OCI-LY7 (cell line): ENCODE results near the gene C9orf78. TPM values are rescaled to one million over a fixed set of nuclear protein-coding genes. Genes with fewer than 3 reads are reported as not detected.

Experiments
- BruUV-seq: library from RNA; stranded (reverse); fragments of 400-500 nt; replicated peaks from 2 replicates; lab custom pipeline; 2021; lab: Mats Ljungman, UMichigan
- CTCF ChIA-PET: fragments of 300-600 bp; sonication (Branson Sonifier 250); formaldehyde crosslinking; loops from one replicate; lab custom pipeline; 2022; ENCODE audit warnings: antibody characterized with exemption; ENCODE audit not compliant: unreplicated experiment; lab: Charles Lee
- POLR2A ChIA-PET: fragments of 300-600 bp; sonication (Branson Sonifier 250); formaldehyde crosslinking; loops from one replicate; lab custom pipeline; 2022; ENCODE audit warnings: antibody characterized with exemption; lab: Charles Lee
- DNase-seq: peaks from one replicate; pipeline ENCODE4 v3.0.0-alpha.2; 2015; ENCODE audit warnings: low spot score
- H2AFZ ChIP-seq: fragments of 200-600 bp; sonication (generic), shearing (Covaris generic); 2 replicates; pipeline ENCODE4 v1.6.1; 2014; ENCODE audit warnings: mild to moderate bottlenecking, antibody characterized with exemption, low read length, moderate library complexity
- H3K27ac ChIP-seq: fragments of 200-600 bp; sonication (generic); 2 replicates; pipeline ENCODE4 v1.5.1; 2014; ENCODE audit warnings: mixed run types, low read depth, mild to moderate bottlenecking, moderate library complexity, low read length, inconsistent platforms; ENCODE audit not compliant: poor library complexity, severe bottlenecking
- H3K36me3 ChIP-seq: fragments of 200-600 bp; sonication (generic); 2 replicates; pipeline ENCODE4 v1.6.1; 2014; ENCODE audit warnings: mild to moderate bottlenecking, antibody characterized with exemption, low read length, moderate library complexity, mixed read lengths; ENCODE audit not compliant: insufficient read depth
- H3K4me1 ChIP-seq: fragments of 200-600 bp; sonication (generic); 2 replicates; pipeline ENCODE4 v1.5.1; 2014; ENCODE audit warnings: mild to moderate bottlenecking, low read length; ENCODE audit not compliant: insufficient read depth, poor library complexity, severe bottlenecking
- H3K4me2 ChIP-seq: fragments of 200-600 bp; sonication (generic); 2 replicates; pipeline ENCODE4 v1.6.1; 2014; ENCODE audit warnings: mild to moderate bottlenecking, low read length
- H3K4me3 ChIP-seq: fragments of 200-600 bp; sonication (generic); 2 replicates; pipeline ENCODE4 v1.5.1; 2014; ENCODE audit warnings: mild to moderate bottlenecking, low read depth, low read length; ENCODE audit not compliant: poor library complexity, severe bottlenecking
- H3K79me2 ChIP-seq: fragments of 200-600 bp; sonication (generic); 2 replicates; pipeline ENCODE4 v1.6.1; 2016; ENCODE audit warnings: low read depth, mild to moderate bottlenecking, low read length, moderate library complexity, mixed read lengths; ENCODE audit not compliant: insufficient read depth
- H3K9me2 ChIP-seq: fragments of 200-600 bp; sonication (generic); 2 replicates; pipeline ENCODE4 v1.6.1; 2016; ENCODE audit warnings: mild to moderate bottlenecking, low read length, mixed read lengths; ENCODE audit not compliant: insufficient read depth
- H3K9me3 ChIP-seq: fragments of 200-600 bp; sonication (generic); 2 replicates; pipeline ENCODE4 v1.6.1; 2014; ENCODE audit warnings: mild to moderate bottlenecking, mixed run types, low read length, mixed read lengths
- H4K20me1 ChIP-seq: fragments of 200-600 bp; sonication (generic); 2 replicates; pipeline ENCODE4 v1.6.1; 2014; ENCODE audit warnings: mild to moderate bottlenecking, antibody characterized with exemption, low read length, moderate library complexity, mixed read lengths; ENCODE audit not compliant: insufficient read depth
- EZH2phosphoT487 ChIP-seq: fragments of 200-600 bp; sonication (generic); IDR thresholded peaks from 2 replicates; pipeline ENCODE4 v1.6.1; 2018; ENCODE audit warnings: low read depth, borderline replicate concordance, mild to moderate bottlenecking, mixed run types, antibody characterized with exemption, low read length, moderate library complexity, mixed read lengths
- intact Hi-C: fragments of 100-400 bp; cut with micrococcal nuclease; formaldehyde crosslinking; loops from one replicate; pipeline ENCODE4 v1.10.0; 2022; ENCODE audit not compliant: unreplicated experiment
- total RNA-seq, 2 experiments: library from RNA; depleted of rRNA in 1 of 2; stranded (reverse); fragments of >200 nt in 1 of 2; shearing (Covaris generic) in 1 of 2; gene quantifications; 2 replicates each; pipeline ENCODE4 v1.2.3, GENCODE V29; 2014 to 2022
- TF ChIP-seq, protein P1 (sequence below): fragments of 200-600 bp; sonication (generic); conservative IDR thresholded peaks from 2 replicates; pipeline ENCODE4 v1.5.1; 2014; ENCODE audit warnings: mild to moderate bottlenecking, antibody characterized with exemption, low read length, moderate library complexity, mixed read lengths

The C9orf78 gene
- total RNA-seq, 2 experiments from 2014 or later = 49.4 to 60.6 TPM

DNA sequence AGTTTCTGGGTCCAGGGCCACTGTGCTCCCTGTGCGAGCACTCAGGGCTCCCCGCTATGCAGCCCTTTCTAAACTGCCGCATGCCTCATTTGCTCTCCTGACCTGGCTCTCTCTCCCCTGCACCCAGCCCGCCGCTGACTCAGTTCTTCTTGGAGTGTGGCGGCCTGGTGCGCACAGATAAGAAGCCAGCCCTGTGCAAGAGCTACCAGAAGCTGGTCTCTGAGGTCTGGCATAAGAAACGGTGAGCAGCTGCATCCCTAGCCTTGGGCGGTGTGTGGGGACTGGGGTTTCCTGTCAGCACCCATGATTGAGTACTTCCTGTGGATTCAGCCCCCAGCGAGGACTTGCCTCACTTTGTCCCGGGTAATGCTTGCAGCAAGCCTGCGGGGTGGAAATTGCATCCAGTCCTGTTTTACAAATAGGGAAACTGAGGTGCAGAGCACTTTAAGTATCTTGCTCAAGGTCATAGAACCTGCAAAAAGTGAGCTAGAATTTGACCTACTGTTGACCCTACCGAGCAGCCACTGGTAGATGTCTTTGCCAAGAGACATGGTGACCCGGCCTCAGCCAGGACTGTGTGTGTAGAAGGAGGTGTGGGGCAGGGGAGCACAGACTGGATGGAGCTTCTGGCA is 28.1 kb upstream of the C9orf78 start:
- H3K9me3 ChIP-seq = no peaks in the 10 kb centered on the region
- no peaks in the 10 kb centered on the region for H3K9me2 ChIP-seq
- H3K79me2 ChIP-seq = no peaks in the 10 kb centered on the region
- DNase-seq = peak; percentile 46
- H4K20me1 ChIP-seq = no peaks in the 10 kb centered on the region
- ChIA-PET CTCF (no interaction called here), POLR2A (interaction anchor here (0.7 kb wide), 1 partner anchor 480 kb away, joined by 6 read pairs; no protein-coding TSS in a partner anchor)
- H3K4me1 ChIP-seq = peaks cover 5% of the 10 kb centered on the region
- TF ChIP-seq, protein P1, sequence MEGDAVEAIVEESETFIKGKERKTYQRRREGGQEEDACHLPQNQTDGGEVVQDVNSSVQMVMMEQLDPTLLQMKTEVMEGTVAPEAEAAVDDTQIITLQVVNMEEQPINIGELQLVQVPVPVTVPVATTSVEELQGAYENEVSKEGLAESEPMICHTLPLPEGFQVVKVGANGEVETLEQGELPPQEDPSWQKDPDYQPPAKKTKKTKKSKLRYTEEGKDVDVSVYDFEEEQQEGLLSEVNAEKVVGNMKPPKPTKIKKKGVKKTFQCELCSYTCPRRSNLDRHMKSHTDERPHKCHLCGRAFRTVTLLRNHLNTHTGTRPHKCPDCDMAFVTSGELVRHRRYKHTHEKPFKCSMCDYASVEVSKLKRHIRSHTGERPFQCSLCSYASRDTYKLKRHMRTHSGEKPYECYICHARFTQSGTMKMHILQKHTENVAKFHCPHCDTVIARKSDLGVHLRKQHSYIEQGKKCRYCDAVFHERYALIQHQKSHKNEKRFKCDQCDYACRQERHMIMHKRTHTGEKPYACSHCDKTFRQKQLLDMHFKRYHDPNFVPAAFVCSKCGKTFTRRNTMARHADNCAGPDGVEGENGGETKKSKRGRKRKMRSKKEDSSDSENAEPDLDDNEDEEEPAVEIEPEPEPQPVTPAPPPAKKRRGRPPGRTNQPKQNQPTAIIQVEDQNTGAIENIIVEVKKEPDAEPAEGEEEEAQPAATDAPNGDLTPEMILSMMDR = no peak
- TF ChIP-seq EZH2phosphoT487 = no peak
- no peak overlapping the region for H3K4me3 ChIP-seq
- no TSS peak for BruUV-seq
- H2AFZ ChIP-seq = no peak overlapping the region
- H3K27ac ChIP-seq = no peak overlapping the region
- H3K4me2 ChIP-seq = no peak overlapping the region
- intact Hi-C loops = no loop called here
- H3K36me3 ChIP-seq = peaks cover 29% of the 10 kb centered on the region

DNA sequence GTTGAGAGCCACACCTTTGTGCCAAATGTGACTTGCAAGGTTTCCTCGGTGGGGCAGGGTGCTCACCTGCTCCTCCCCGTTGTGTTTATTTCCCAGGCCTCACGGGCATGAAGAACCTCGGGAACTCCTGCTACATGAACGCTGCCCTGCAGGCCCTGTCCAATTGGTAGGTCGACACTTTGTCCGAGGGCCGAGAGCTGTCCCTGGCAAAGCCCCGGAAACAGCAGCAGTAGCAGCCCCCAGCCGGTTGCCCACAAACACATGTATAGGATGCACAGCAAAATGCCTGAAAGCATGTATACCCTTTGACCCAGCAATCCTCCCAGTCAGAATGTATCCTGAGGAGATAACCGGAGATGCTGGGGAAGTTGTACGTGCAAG is 26.4 kb upstream of the C9orf78 start:
- intact Hi-C loops = no loop called here
- Histone ChIP-seq H3K4me1 (peaks cover 5% of the 10 kb centered on the region), H2AFZ (no peak overlapping the region), H3K4me3 (no peak overlapping the region), H3K27ac (no peak overlapping the region), H3K9me3 (no peaks in the 10 kb centered on the region), H3K36me3 (peaks cover 31% of the 10 kb centered on the region), H3K4me2 (no peak overlapping the region), H3K79me2 (no peaks in the 10 kb centered on the region), H4K20me1 (no peaks in the 10 kb centered on the region), H3K9me2 (no peaks in the 10 kb centered on the region)
- TF ChIP-seq EZH2phosphoT487 = no peak
- TF ChIP-seq, protein P1 = no peak
- no peak for DNase-seq
- no TSS peak for BruUV-seq
- CTCF ChIA-PET = no interaction called here
- POLR2A ChIA-PET = no interaction called here
